ENCODE data around the gene ERFE. TPM values are rescaled to one million over a fixed set of nuclear protein-coding genes. Genes with fewer than 3 reads are reported as not detected.

ERFE gene
- total and polyA plus RNA-seq, 2 of the 4 experiments (the other 2 are of a cell fraction), result 1.3 to 3.5 TPM

GRCh38 chr2:238155761-238156694 is 2.7 kb upstream of the ERFE start:
- Histone ChIP-seq H4K5ac (ENCODE audit: low read depth, low read length) (no peak overlapping the region), H2BK5ac (ENCODE audit: low read depth, low read length, poor library complexity, severe bottlenecking) (no peak overlapping the region), H3K4me2 (ENCODE audit: low read depth, low read length) (no peak overlapping the region), H3K27ac (ENCODE audit: insufficient read depth, low read length) (peak overlapping the region; percentile 40; the same call in 1 of the 2 replicates), H3K4me3 (ENCODE audit: insufficient read depth, low read depth, low read length) (no peak overlapping the region), H4K8ac (ENCODE audit: low read depth in 2 of 2, low read length in 2 of 2) (peak overlapping the region in 1 of 2 experiments; percentile 46; a peak in 1 of 4 replicates), H3K36me3 (ENCODE audit: control insufficient read depth, insufficient read depth, low read length) (no peaks in the 10 kb centered on the region), H3K9ac (ENCODE audit: low read depth, low read length) (no peak overlapping the region), H3K23ac (ENCODE audit: low read depth, low read length) (no peak overlapping the region; the same call in 1 of the 2 replicates), H3K79me1 (ENCODE audit: low read depth in 1 of 2, low read length in 2 of 2) (no peaks in the 10 kb centered on the region; a peak in 1 of 4 replicates), H3K9me3 (ENCODE audit: control insufficient read depth, insufficient read depth, low read length) (no peaks in the 10 kb centered on the region), H3K14ac (replicated peaks; ENCODE audit: low read depth, low read length) (peak overlapping the region; percentile 38), H3K18ac (ENCODE audit: low read depth, low read length) (peak overlapping the region; percentile 12; the same call in 1 of the 2 replicates), H3K27me3 (ENCODE audit: control insufficient read depth, insufficient read depth, low read length) (no peaks in the 10 kb centered on the region), H3K9me1 (ENCODE audit: insufficient read depth, low read length) (0 out of 2 replicates have a peak, but pooled peaks cover 7% of the 10 kb centered on the region), H3K4ac (ENCODE audit: low read depth, low read length) (peak overlapping the region; percentile 56), H3K56ac (ENCODE audit: extremely low read depth, insufficient read depth, low read length) (no peak overlapping the region), H4K91ac (ENCODE audit: insufficient read depth, low read depth, low read length) (peak overlapping the region; percentile 44; the same call in 1 of the 2 replicates), H2AFZ (replicated peaks; ENCODE audit: low read length, poor library complexity) (peak overlapping the region; percentile 85), H2AK9ac (replicated peaks; ENCODE audit: low read depth, low read length, poor library complexity) (peak overlapping the region; percentile 25), H4K20me1 (ENCODE audit: insufficient read depth, low read length) (no peaks in the 10 kb centered on the region), H2BK120ac (ENCODE audit: low read depth, low read length) (peak overlapping the region; percentile 50), H2AK5ac (ENCODE audit: low read depth, low read length) (peak overlapping the region; percentile 75), H2BK15ac (ENCODE audit: low read depth, low read length) (peak overlapping the region; percentile 64; the same call in 2 of the 3 replicates), H2BK20ac (ENCODE audit: low read depth, low read length) (peak overlapping the region; percentile 9), H3K4me1 (ENCODE audit: control insufficient read depth, insufficient read depth, low read length) (peaks cover 18% of the 10 kb centered on the region)
- dilution Hi-C loops (cut with HindIII; ENCODE audit: low sequenced_read_pairs, unreplicated experiment) (no loop called here), in situ Hi-C loops (cut with MboI; ENCODE audit: low sequenced_read_pairs) (no loop called here), intact Hi-C loops (cut with micrococcal nuclease) (no loop called here)
- ATAC-seq (ENCODE audit: low read depth) (no peak), DNase-seq (peak; percentile 29)
- BruUV-seq (replicated peaks), result no TSS peak
- WGBS, 2 experiments (ENCODE audit: extremely low coverage in 2 of 2, insufficient read length in 1 of 2), result 63% methylated on average over 4 of the region's 18 CpGs; no CpG with 5 or more reads in 1 of the 2 experiments
- CTCF ChIA-PET, result no interaction called here
- POLR2A ChIA-PET (ENCODE audit: unreplicated experiment), result no interaction called here
- no peak for TF ChIP-seq ELK1 (IDR thresholded peaks at IDR 0.05; ENCODE audit: borderline replicate concordance, low read depth, low read length)
- TF ChIP-seq NFE2L2 (IDR thresholded peaks at IDR 0.05; ENCODE audit: low read depth, low read length), result no peak
- TF ChIP-seq CTCF (conservative IDR thresholded peaks at IDR 0.05; ENCODE audit: low read depth, low read length), result no peak
- TF ChIP-seq RAD21 (IDR thresholded peaks at IDR 0.05; ENCODE audit: low read length), result no peak
- TF ChIP-seq MAFK (IDR thresholded peaks at IDR 0.05; ENCODE audit: low read depth, low read length), result no peak
- no peak for TF ChIP-seq MAZ (IDR thresholded peaks at IDR 0.05; ENCODE audit: borderline replicate concordance, low read depth, low read length)
- TF ChIP-seq RFX5 (IDR thresholded peaks at IDR 0.05; ENCODE audit: low read depth, low read length), result no peak
- TF ChIP-seq USF2 (IDR thresholded peaks at IDR 0.05; ENCODE audit: low read depth, low read length), result no peak
- TF ChIP-seq MXI1 (IDR thresholded peaks at IDR 0.05; ENCODE audit: borderline replicate concordance, low read depth, low read length), result no peak
- no peak for TF ChIP-seq FOS (IDR thresholded peaks at IDR 0.05; ENCODE audit: low read depth, low read length)
- TF ChIP-seq CHD1 (IDR thresholded peaks at IDR 0.05; ENCODE audit: low read depth, low read length), result no peak
- no peak for TF ChIP-seq BHLHE40 (IDR thresholded peaks at IDR 0.05; ENCODE audit: low read depth, low read length)
- TF ChIP-seq RCOR1 (IDR thresholded peaks at IDR 0.05; ENCODE audit: insufficient replicate concordance, low read length), result no peak
- TF ChIP-seq POLR2A (IDR thresholded peaks at IDR 0.05; ENCODE audit: low read depth, low read length), result no peak

Measured in IMR-90 (cell line).